ENCODE data around the gene CPN2.

Gene CPN2

GRCh38 chr3:194327218-194328052 lies 23.7 kb downstream of the CPN2 start:
- no peak for DNase-seq

DNA sequence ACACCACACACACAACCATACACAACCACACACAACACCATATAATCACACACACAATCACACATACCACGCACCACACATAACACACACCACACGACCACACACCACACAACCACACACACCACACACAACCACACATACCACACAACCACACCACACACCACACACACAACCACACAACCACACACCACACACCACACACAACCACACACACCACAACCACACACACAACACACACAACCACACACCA lies 24.2 kb downstream of the CPN2 start:
- DNase-seq = no peak

GRCh38 chr3:194326192-194326967 lies 24.7 kb downstream of the CPN2 start:
- DNase-seq = no peak

- DNase-seq = no peak
Observed at GRCh38 chr3:194325424-194326153, 25.5 kb downstream of the CPN2 start.

- DNase-seq = no peak
Observed at GRCh38 chr3:194324823-194325327, 26.3 kb downstream of the CPN2 start.

DNA sequence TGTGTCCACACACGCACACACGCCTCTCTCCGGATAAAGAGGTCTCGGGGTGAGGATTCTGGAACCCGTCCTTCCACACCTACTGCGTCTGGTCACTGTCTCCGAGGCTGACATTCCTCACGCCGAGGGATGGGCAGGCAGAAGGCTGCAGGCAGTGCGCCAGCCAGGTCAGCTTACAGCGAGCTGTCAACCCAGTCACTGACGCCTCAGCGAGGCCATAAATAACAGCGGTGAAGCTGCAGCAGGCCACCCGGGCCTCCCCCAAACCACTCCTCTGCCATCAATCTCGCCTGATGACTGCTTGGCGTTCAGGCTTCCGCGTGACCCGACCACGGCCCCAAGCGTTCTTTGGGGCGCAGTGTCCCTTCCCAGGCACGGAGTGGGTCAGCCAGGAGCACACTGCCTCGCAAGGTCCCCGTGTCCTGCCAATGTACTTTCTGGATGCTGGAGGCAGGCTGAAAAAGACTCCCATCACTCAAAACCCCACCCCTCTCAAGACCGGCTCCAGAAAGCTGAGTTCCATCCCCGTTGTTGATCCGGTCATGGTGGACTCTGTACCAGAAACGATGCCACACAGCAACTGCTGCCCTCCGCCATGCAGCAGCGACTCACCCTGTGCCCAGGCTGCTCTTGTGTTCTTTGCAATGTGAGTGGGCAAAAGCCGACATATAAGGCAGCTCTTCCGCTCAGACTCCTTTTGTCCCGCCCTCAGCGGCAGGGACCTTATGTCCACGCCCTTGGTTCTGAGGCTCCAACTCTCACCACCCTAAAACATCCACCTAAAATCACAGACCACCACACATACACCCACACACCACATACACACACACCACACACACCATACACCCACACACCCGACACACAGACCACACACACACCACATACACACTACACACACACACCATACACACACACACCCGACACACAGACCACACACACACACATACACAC lies 27.1 kb downstream of the CPN2 start:
- DNase-seq = no peak

DNA sequence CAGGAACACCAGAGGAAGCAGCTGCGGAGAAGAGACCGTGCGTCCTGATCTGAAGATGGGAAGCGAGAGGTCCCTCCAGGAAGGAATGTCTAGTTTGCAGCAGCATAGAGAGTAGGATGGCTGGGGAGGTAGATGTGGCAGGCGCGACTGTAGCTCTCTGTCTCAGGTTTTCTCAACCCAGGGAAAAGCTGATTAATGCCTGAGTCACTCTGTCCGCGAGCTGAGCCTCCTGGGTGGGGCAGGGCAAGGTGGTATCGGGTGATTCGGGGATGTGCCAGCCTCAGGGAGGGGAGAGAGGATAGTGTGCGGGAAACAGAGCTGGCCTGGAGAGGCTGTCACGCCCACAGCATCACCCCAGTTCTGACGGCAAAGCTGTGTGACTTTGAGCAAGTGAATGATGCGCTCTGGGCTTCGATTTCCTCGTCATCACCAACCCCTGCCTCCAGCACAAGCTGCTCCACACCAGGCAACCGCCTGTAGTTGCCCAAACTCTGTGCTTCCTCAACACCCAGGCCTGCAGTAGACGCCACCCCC lies 28.4 kb downstream of the CPN2 start:
- no peak for DNase-seq

- no peak for DNase-seq
Observed at GRCh38 chr3:194321693-194322640, 29.2 kb downstream of the CPN2 start.

DNA sequence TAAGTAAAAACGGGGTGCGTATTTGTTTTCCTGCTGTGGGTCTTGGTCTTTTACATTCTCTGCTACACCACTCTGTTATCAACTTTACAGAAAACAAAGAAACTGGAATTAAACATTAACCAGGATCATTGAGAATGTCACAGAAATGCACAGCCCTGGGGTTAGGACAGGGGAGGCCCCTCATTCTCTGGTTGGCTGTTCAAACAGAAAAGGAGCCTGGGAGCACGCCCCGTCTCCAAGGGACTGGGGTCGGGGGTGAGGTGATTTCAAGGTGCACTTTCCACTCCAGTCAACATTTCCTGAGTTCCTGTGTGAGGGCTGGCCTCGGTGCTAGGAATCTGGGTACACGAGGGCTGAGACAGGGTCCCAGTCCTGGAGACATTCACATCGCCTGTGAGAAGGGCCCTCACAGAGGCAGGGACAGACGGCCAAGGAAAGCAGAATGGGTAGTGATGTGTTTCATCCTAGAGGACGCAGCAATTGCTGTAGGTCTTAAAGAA lies 30.3 kb downstream of the CPN2 start:
- no peak for DNase-seq

- DNase-seq = no peak
Observed at GRCh38 chr3:194320100-194320499, 31.0 kb downstream of the CPN2 start.

DNA sequence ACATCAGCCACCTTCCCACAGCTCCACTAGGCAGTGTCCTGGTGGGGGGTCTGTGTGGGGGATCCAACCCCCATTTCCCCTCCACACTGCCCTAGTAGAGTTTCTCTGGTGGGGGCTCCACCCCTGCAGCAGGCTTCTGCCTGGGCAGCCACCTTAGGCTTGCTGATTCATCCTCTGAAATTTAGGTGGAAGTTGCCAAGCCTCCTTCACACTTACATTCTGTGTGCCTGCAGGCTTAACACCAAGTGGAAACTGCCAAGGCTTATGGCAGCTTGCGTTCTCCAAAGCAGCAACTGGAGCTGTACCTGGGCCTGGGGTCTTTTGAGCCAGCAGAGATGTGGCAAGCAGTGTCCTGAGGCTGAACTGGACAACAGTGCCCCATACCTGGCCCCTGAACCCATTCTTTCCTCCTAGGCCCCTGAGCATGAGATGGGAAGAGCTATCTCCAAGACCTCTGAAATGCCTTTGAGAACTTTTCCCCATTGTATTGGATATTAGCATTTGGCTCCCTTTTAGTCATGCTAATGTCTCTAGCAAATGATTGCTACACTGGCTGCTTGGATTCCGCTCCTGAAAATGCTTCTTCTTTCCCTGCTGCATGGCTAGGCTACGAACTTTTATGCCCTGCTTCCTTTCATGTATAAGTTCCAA lies 32.5 kb downstream of the CPN2 start:
- no peak for DNase-seq

DNA sequence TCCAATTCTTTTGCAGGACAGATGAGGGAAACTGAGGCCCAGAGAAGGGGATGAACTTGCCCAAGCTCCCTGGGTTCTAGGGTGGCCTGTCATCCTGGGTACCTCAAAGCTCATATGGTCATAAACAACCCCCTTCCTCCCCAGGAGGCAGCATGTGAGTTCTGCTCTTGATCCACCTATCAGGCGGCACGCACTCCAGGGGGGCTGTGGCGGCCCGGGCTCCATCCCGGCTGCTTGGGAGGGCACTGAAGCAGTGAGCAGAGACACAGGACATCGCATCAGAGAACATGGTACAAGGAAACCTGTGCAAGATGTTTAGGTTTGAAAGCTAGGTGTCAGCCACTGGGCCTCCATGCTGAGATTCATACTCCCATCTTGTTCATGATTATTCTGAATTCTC lies 34.2 kb downstream of the CPN2 start:
- DNase-seq = no peak

- no peak for DNase-seq
Observed at GRCh38 chr3:194315965-194316361, 35.2 kb downstream of the CPN2 start.

DNA sequence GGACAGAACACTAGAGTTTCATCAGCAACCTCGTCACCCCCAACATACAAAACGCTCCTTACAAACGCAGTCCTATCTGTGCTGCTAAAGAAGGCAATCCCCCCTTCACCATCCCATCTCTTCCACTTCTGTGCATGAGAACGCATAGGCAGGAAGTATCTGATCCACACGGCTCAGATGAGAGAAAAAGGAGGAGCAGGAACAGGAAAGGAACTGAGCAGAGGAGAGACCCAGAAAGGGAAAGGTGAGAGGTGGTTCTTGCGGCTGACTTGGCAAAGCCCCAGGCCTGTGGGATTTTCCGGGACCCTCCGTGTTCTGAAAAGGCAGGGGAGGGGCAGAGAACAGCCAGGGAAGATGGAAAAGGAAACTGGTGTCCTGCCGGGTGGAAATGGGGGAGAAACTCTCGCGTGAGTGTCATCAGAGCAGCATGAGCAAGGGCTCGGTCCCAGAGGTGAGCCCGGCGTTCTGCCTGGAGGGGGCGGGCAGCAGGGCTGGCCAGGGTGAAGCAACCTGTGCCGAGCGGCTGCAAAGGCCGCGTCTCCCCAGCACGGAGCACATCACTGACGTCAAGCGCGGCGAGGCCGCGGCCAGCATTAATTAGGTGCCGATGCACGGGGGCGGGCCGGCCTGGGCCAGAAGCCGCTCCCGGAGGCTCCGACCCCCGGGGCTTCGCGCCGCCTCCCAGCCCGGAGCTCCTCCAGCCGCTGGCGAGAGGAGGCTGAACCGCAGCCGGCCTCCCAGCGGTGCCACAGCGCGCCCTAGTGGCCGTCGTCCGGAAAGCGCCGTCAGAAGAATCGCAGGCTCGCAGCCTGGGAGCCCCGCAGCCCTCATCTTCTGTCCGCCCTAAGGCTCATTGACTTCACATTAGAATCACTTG lies 35.8 kb downstream of the CPN2 start:
- DNase-seq = peak; percentile 69

- no peak for DNase-seq
Observed at GRCh38 chr3:194314388-194315068, 36.6 kb downstream of the CPN2 start.

GRCh38 chr3:194313560-194314387 lies 37.4 kb downstream of the CPN2 start:
- DNase-seq = no peak

DNA sequence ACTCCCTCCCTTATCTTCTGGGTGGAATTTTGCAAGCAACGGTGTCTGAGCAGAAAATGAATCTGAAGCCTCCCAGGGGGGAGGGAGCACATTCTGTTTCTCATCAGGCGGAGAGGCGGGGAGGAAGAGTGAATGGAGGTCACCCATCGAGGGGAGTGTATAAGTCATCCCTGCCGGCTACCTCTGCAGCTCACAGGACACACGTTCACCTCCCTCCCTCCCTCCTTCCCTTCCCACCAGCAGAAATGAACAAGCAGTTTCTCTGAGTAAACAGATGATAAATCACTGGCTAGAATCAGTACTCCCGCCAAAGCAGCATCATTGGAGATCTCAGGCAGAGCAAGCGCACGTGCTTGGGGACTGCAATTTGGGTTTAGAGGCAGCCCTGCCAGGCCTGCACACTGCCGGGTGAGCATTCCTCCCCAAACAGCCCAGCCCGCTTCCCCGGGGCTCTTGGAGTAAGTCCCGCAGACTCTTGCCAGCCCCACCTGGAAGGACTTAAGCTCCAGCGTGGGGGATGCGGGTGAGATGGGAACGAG lies 38.3 kb downstream of the CPN2 start:
- no peak for DNase-seq
